ENCODE measurements around the gene PABPN1.
A peak's percentile ranks its signal among the peaks of the same experiment; 100 is the strongest.

PABPN1 gene

GRCh38 chr14:23326491-23327332, 5.5 kb downstream of the PABPN1 start:
- no peak for DNase-seq

DNA sequence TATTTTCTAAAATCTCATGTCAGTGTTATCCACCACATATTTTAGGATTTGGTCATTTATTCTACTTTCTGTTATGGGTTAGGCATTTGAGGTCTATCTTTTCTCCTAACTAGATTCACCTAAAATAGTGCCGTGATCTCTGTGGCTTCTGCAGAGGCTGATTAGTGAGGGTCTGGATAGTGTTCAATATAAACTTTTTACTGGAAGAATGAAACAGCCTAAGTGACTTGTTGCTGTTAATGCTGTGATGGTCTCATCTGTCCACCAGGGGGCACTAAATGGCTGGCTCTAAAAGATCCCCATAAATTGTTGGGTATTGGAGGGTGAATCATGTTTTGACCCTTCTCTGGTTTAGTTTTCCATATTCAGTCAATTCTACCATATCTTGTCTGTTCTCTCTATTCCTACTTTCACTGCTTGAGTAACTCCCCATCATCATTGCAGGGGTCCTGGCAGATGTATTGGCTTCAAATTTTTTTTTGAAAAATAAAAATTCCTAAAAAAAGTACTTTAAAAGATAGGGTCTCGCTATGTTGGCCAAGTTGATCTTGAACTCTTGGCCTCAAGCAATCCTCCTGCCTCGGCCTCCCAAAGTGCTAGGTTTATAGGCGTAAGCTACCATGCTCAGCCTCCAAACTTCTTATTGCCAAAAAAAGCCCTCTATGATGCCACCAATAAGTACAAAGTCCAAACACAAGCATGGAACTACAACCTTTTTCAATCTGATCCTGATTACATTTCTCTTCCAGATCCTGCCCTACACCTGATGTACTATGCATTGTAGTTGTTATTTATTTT, 6.9 kb downstream of the PABPN1 start:
- peak; percentile 70 for DNase-seq

DNA sequence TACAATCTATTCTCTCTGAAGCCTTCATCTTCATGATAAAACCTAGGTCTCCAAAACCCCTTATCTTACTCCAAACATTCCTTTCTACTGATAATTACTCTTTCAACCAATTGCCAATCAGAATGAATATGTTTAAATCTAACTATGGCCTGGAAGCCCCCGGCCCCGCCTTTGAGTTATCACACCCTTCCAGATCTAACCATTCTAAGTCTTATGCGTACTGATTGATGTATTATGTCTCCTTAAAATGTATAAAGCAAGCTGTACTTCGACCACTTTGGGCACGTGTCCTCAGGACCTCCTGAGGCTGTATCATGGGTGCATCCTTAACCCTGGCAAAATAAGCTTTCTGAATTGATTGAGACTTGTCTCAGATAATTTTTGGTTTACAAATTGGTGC, 14.4 kb downstream of the PABPN1 start:
- DNase-seq = no peak

DNA sequence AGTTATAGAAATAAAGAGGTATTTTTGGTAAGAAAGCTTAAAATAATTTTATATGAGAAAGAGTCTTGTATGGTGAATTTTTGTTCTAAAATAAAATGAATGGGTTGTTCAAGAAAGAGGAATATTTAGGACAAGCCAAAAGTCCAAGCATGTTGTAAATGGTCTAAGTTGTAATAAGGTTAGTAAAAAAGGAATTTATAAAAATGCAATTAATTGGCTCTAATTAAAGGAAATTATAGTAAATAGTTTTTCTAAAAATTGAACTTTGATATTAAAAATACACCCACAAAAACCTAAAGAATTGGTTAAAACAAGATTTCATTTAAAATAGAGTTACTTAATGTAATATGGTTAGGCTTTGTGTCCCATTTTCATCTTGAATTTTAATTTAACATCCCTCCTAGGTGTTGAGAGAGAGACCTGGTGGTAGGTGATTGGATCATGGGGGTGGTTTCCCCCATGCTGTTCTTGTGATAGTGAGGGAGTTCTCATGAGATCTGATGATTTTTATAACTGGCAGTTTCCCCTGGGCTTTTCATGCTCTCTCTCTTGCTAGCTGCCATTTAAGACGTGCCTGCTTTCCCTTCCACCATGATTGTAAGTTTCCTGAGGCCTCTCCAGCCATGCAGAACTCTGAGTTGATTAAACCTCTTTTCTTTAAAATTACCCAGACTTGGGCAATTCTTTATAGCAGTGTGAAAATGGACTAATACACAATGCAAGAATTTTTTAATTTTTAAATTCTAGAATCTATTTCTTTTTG, 18.4 kb downstream of the PABPN1 start:
- no peak for DNase-seq

DNA sequence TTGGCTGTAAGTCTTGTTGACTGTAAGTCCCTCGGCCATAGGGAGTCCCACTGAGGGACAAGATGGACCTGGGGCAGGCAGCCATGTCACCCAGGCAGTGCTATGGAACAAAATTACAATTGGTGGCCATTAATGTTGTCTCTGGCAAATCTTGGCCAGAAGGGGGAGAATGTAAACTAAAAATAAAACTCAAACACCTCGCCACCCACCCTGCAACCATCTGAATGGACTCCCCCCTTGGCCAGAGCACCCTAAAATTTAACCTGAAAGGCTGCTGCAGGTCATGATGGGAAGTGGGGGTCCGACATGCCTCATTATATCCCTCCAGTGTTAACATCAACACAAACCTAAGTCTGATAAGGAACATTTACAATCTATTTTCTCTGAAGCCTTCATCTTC, 23.2 kb downstream of the PABPN1 start:
- DNase-seq = no peak

GRCh38 chr14:23345987-23346692, 24.9 kb downstream of the PABPN1 start:
- DNase-seq = no peak

- no peak for DNase-seq
Measured at GRCh38 chr14:23346693-23347405, 25.6 kb downstream of the PABPN1 start.

GRCh38 chr14:23347406-23348296, 26.4 kb downstream of the PABPN1 start:
- no peak for DNase-seq

- DNase-seq = no peak
Measured at GRCh38 chr14:23348297-23348655, 27.0 kb downstream of the PABPN1 start.

- no peak for DNase-seq
Measured at GRCh38 chr14:23349156-23349845, 28.0 kb downstream of the PABPN1 start.

- DNase-seq = no peak
Measured at GRCh38 chr14:23351681-23352505, 30.6 kb downstream of the PABPN1 start.

- DNase-seq = no peak
Measured at GRCh38 chr14:23352506-23353432, 31.5 kb downstream of the PABPN1 start, which contains the start of gene SLC22A17. SLC22A17 (minus strand) TSS chr14:23352887.

DNA sequence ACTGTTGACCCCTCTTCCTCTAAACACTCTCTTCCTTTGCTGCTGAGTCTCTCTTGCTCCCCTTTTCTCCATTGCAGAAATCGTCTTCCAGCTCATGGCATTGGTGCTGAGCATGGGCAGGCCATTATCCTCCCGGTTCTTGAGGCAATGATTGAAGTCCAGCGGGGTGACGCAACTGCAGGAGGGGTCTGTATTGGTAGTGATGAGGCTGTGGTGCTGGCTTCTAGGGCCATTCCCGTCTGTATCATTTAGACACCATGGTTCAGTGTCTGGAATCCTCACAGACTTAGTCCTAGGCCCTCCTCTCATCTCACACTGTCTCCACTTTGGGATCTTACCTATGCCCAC, 32.1 kb downstream of the PABPN1 start:
- no peak for DNase-seq

GRCh38 chr14:23354990-23355389, 33.7 kb downstream of the PABPN1 start:
- DNase-seq = no peak

DNA sequence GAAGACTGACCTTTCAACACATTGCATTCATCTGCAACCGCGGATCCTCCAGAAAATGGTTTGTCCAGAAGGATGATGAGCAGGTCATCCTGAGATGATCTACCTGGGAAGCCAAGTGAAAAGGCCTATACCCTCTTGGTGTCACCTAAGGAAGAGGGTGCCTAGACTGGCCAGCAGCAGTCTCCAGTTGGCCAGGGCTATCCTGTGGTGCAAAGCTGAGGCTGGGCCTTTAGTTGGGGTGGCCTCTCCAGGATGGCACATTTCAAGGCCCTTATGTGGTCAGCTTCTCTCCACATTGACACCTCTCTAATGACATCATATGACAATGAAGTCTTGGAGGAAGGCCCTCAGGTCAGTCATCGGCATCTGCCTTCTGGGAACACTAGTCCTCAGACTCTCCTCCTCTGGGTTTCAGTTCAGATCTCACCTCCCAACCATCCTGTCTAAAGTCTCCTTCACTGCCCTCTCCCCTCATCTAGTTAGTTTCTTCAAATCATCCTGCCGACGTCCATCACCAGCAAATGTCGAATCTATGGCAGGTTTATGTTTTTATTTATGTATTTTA, 34.7 kb downstream of the PABPN1 start:
- DNase-seq = no peak

- no peak for DNase-seq
Measured at GRCh38 chr14:23356662-23357061, 35.4 kb downstream of the PABPN1 start.

DNA sequence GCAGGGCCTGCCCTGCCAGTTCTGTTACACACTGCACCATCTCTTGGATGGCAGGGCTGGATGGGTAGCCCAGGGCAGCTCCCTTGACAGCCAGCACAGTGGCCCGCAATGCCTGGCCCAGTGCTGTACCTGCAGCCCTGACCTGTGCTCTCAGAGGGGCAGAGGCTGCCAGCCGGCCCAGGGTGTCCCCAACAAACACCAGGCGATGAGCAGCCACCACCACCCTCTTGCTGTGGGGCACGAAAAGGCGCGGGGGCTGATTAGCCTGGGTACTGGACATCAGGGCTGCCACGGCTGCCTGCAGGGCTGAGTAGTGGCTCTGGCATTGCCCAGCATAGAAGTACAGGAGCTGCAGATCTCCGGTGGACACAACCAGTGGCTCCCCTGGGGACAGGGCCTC, 36.0 kb downstream of the PABPN1 start:
- DNase-seq = no peak

- no peak for DNase-seq
Measured at GRCh38 chr14:23358042-23358441, 36.8 kb downstream of the PABPN1 start.
